Memory B cell (primary cell): ENCODE results near the gene COPS8.

Experiments used
- ATAC-seq: fragments of 150-1000 bp; cut with Tn5 transposase; 2 replicates; pipeline ENCODE4 v1.10.0; 2021; ENCODE audit warnings: low read depth, mild to moderate bottlenecking, moderate library complexity
- DNase-seq, 2 donors: peaks; one replicate each; pipeline ENCODE4 v3.0.0; 2022; ENCODE audit warnings: low spot score in 2 of 2
- H3K27ac Mint-ChIP-seq: one replicate; pipeline ENCODE4 v1.8.0; 2022; ENCODE audit warnings: mild to moderate bottlenecking, moderate library complexity, mixed read lengths
- H3K27me3 Mint-ChIP-seq: one replicate; pipeline ENCODE4 v1.8.0; 2022; ENCODE audit warnings: mixed read lengths
- H3K36me3 Mint-ChIP-seq: one replicate; pipeline ENCODE4 v1.8.0; 2022; ENCODE audit warnings: mild to moderate bottlenecking, mixed read lengths
- H3K4me1 Mint-ChIP-seq: one replicate; pipeline ENCODE4 v1.8.0; 2022; ENCODE audit warnings: mixed read lengths
- H3K4me3 Mint-ChIP-seq: one replicate; pipeline ENCODE4 v1.8.0; 2022; ENCODE audit warnings: mild to moderate bottlenecking, moderate library complexity, mixed read lengths
- H3K9me3 Mint-ChIP-seq: one replicate; pipeline ENCODE4 v1.8.0; 2022; ENCODE audit warnings: mixed read lengths

The COPS8 gene

DNA sequence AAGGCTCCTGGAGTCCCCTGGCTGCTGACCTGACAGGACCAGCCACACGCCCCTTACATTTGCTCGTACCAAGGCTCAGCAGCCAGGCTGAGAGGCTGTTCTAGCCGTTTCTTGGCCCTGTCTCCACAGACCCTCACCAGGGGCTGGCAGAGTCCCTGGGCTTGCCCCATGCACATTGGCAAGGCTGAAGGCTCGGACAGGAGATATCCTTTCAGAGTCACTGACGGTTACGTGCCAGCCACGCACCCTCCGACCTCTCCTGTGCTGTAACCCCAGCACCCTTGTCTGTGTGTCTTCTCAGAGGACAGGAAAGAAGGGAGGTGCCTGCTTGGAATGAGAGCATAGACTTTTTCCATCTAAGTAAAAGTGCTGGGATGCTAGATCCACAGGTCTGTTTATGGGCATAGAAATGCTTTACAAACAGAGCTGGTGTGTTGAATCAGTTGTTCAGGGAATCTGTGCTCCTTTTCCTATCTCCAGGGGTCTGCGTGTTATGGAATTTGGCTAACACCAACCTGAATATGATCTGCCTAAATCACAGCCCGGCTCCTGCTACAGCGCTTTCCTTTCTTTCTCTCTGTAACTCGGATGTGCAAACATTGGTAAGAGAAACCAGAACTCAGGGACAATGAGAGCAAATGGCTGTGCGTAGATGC, 41.0 kb downstream of the COPS8 start:
- ATAC-seq (no peak), DNase-seq (no peak)
- Mint-ChIP-seq H3K4me1 (no peaks in the 10 kb centered on the region), H3K4me3 (no peak overlapping the region), H3K27me3 (no peaks in the 10 kb centered on the region), H3K9me3 (no peaks in the 10 kb centered on the region), H3K27ac (no peak overlapping the region), H3K36me3 (no peaks in the 10 kb centered on the region)

DNA sequence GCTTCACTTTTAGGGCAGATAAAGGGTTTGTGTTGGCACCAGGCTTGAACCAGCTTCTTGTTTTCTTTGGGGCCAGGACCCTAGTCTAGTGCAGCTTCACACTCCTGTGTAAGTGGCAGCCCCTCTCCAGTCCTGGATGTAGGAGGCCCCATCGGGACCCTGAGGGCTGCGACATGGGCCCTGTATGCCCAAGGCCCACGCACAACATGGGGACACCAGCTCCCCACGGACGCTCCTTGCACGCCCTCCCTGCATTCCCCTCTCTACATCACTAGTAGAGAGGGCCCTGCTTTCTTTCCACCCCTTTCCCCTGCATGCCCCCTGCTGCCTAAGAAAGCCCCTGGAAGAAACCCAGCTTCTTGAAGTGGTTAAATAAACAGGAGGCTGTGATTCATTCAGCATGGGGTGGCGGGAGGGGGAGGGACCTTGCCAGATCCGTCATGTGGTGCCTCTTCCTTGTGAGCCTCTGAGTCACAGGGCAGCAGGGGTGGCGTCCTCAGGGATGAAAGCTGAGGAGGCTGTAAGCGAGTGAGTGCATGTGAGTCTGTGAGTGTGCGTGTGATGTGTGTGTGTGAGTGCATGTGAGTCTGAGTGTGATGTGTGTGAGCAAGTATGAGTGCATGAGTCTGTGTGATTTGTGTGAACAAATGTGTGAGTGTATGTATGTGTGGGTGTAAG, 42.5 kb downstream of the COPS8 start:
- Mint-ChIP-seq H3K27me3 (no peaks in the 10 kb centered on the region), H3K27ac (no peak overlapping the region), H3K36me3 (no peaks in the 10 kb centered on the region), H3K4me1 (no peaks in the 10 kb centered on the region), H3K4me3 (no peak overlapping the region), H3K9me3 (no peaks in the 10 kb centered on the region)
- DNase-seq (no peak), ATAC-seq (no peak)

DNA sequence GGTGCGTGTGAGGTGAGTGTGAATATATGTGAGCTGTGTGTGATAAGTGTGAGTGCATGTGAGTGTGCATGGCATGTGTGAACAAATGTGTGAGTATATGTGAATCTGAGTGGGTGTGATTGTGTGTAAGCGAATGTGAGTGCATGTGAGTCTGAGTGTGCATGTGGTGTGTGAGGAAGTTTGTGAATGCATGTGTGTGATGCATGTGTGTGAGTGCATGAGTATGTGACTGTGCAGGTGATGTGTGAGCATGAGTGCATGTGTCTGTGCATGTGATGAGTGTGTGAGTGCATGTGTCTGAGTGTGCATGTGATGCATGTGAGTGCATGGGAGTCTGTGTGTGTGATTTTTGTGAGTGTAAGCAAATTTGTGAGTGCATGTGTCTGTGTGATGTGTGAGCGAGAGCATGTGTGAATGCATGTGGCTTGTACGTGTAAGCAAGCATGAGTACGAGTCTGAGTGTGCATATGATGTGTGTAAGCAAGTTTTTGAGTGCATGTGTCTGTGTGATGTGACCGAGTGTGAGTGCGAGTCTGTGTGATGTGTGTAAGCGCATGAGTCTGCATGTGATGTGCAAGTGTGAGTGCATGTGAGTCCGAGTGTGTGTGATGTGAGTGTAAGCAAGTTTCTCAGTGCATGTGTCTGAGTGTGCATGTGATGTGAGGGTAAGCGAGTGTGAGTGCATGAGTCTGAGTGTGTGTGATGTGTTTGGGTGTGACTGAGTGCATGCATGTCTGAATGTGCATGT, 43.3 kb downstream of the COPS8 start:
- H3K4me1 Mint-ChIP-seq, result no peaks in the 10 kb centered on the region
- DNase-seq (no peak), ATAC-seq (no peak)
- H3K4me3 Mint-ChIP-seq, result no peak overlapping the region
- peaks cover 2% of the 10 kb centered on the region for H3K9me3 Mint-ChIP-seq
- H3K27me3 Mint-ChIP-seq, result no peaks in the 10 kb centered on the region
- no peak overlapping the region for H3K27ac Mint-ChIP-seq
- H3K36me3 Mint-ChIP-seq, result no peaks in the 10 kb centered on the region

DNA sequence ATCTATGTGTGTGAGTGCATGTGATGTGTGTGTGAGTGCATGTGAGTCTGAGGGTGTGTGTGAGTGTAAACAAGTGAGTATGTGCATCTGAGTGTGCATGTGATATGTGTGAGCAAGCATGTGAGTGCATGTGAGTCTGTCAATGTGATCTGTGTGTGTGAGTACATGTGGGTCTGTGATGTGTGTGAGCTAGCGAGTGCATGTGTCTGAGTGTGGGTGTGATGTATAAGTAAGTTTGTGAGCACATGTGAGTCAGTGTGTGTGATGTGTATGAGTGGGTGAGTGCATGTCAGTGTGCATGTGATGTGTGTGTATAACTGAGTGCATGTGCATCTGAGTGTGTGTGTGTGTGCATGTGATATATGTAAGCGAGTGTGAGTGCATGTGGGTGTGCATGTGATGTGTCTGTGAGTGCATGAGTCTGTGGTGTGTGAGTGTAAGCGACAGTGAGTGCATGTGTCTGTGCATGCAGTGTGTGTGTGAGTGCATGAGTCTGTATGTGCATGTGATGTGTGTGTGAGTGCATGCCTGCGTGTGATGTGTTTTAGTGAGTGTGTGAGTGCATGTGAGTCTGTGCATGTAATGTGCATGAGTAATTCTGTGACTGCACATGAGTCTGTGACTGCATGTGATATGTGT, 44.1 kb downstream of the COPS8 start:
- ATAC-seq, result no peak
- Mint-ChIP-seq H3K9me3 (peaks cover 2% of the 10 kb centered on the region), H3K27me3 (no peaks in the 10 kb centered on the region)

DNA sequence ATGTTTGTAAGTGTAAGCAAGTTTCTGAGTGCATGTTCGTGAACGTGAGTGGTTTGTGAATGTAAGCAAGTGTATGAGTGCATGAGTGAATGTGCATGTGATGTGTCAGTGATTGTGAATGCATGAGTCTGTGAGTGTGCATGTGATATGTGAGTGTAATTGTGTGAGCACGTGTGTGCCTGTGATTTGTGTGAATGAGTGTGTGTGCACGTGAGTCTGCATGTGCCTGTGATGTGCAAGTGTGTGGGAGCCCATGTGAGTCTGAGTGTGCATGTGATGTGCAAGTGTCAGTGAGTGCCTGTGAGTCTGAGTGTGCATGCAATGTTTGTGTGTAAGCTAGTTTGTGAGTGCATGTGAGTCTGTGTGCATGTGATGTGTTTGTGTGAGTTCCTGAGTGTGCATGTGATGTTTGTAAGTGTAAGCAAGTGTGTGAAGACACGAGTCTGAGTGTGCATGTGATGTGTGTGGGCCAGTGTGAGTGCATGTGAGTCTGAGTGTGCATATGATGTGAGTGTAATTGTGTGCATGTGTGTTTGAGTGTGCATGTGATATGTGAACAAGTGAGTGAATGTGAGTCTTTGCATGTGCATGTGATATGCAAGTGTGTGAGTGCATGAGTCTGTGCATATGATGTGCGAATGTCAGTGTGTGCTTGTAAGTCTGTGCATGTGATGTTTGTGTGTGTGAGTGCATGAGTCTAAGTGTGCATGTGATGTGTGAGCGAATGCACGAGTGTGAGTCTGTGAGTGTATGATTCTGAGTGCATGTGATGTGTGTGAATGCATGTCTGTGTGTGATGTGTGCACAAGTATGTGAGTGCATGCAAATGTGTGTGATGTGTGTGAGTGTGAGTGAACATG, 45.1 kb downstream of the COPS8 start:
- Mint-ChIP-seq H3K4me3 (no peak overlapping the region), H3K27ac (no peak overlapping the region), H3K4me1 (no peaks in the 10 kb centered on the region), H3K27me3 (no peaks in the 10 kb centered on the region), H3K9me3 (peaks cover 2% of the 10 kb centered on the region), H3K36me3 (no peaks in the 10 kb centered on the region)
- DNase-seq (no peak), ATAC-seq (no peak)

More for the DNA sequence above, 44.1 kb downstream of the COPS8 start:
- Mint-ChIP-seq H3K4me1 (no peaks in the 10 kb centered on the region), H3K4me3 (no peak overlapping the region), H3K36me3 (no peaks in the 10 kb centered on the region), H3K27ac (no peak overlapping the region)
- no peak for DNase-seq

DNA sequence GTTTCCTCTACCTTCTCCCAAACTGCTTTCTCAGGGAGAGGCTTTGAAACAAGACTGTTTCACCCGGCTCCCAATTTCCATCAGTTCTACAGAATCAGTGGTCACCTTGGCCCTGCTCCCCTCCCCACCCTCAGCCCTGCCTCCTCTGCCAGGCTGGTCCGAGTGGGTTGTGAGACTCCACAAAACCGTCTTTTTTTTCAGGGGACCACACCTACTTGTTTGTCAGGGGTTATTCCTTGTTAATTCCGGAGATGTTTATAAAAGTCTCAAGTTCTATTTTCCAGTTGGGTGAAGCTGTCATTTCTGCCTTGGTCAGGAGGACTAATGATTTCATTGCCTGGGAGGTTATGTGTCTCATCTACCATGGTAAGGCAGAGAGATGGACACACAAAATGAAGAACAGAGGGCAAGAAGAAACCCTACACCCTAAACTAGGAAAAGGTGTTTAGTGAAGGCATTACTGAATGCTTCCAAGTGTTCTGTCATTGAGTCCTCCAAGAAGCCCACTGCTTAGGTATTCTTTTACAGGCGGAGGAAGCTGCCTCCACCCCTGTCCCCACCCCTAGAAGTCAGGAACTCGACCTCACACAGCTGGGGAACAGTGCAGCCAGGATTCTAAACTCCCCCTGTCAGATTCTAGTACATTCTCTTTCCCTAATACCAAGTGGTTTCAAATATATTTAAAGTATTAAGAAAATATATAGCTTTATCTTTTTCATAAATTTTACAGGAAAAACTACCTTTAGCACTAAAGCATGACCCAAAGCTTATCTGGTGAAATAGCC, 46.3 kb downstream of the COPS8 start:
- no peaks in the 10 kb centered on the region for H3K36me3 Mint-ChIP-seq
- DNase-seq (no peak), ATAC-seq (no peak)
- peaks cover 2% of the 10 kb centered on the region for H3K9me3 Mint-ChIP-seq
- no peak overlapping the region for H3K4me3 Mint-ChIP-seq
- H3K4me1 Mint-ChIP-seq, result no peaks in the 10 kb centered on the region
- H3K27me3 Mint-ChIP-seq, result no peaks in the 10 kb centered on the region
- H3K27ac Mint-ChIP-seq, result no peak overlapping the region

DNA sequence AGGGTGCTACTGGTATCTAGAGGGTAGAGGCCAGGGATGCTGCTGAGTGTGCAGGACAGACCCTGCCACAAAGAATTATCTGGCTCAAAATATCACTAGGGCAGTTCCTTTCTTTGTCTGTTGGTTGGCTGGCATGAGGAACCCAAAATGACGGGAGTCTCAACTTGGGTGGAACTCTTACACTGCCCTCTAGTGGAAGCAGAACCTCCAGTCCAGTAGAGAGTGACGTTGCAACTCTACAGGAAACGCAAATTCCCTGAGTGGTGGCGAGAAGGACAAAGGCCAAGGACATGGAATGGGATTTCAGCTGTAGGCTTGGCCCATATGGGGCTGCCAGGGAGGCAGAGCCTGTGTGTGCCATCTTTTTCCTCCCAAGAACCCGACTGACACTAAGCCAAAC, 47.1 kb downstream of the COPS8 start:
- no peak for DNase-seq
- Mint-ChIP-seq H3K27me3 (no peaks in the 10 kb centered on the region), H3K27ac (no peak overlapping the region), H3K9me3 (peaks cover 2% of the 10 kb centered on the region), H3K4me3 (no peak overlapping the region), H3K36me3 (no peaks in the 10 kb centered on the region), H3K4me1 (no peaks in the 10 kb centered on the region)
- ATAC-seq, result no peak

DNA sequence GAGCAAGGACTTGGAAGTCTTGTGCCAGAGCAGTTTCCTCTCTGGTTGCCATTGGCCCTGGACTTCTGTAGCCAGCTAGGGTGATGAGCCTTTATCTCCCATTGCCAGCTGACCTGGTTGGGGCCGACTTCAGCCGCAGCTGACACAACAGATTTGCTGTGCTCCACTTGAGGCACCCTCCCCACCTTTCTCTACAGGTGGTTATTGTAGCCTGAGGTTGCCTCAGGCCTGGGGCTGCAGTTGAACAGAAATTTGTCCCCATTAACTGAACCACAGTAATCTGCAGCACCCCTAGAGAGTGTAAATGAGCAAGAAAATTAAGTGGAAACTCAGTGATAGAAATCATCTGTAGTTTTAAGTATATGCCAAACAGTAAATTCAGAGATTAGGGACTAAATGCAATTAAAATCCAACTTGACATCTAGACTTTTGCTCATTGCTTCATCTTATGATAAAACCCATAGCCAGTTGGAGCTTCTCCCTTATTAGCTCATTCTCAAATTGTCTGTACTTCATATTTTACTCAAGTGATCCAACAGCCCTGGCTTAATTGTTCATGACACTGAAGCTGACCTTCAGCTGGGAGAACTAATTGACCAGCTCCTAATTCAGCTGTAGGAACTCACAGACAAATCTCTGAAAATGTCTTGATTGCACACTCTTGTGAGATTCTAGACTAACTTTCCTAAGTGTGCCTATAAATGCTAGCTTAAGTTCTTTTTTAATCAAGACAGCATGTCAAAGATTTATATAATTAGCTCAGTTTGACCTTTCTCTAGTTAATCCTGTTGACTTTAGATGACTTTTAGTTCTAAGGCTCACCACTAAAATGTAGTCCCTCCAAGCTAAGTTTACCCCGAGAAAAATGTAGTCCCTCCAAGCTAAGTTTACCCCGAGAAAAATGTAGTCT, 48.9 kb downstream of the COPS8 start:
- Mint-ChIP-seq H3K9me3 (peaks cover 2% of the 10 kb centered on the region), H3K27me3 (no peaks in the 10 kb centered on the region), H3K27ac (no peak overlapping the region), H3K4me3 (no peak overlapping the region), H3K4me1 (no peaks in the 10 kb centered on the region), H3K36me3 (no peaks in the 10 kb centered on the region)
- DNase-seq (no peak), ATAC-seq (no peak)

DNA sequence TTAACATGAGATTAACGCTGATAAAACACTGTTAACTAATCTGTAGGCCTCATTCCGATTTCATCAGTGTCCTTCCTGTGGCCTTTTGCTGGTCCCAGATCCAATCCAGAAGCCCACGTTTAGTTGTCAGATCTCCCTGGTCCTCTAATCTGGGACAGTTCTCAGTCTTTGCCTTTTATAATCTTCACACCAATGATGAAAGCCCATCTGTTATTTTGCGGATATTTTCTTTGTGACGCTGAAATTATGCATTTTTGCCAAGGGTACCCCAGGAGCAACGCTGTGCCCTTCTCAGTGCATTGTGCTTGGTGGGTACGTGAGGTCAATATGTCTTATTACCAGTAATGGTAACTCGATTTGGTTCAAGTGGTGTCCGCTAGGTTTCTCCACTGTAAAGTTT, 51.1 kb downstream of the COPS8 start:
- ATAC-seq, result no peak
- peaks cover 2% of the 10 kb centered on the region for H3K9me3 Mint-ChIP-seq
- no peak for DNase-seq
- no peaks in the 10 kb centered on the region for H3K27me3 Mint-ChIP-seq
- no peak overlapping the region for H3K4me3 Mint-ChIP-seq
- H3K4me1 Mint-ChIP-seq, result no peaks in the 10 kb centered on the region
- H3K36me3 Mint-ChIP-seq, result no peaks in the 10 kb centered on the region
- no peak overlapping the region for H3K27ac Mint-ChIP-seq

DNA sequence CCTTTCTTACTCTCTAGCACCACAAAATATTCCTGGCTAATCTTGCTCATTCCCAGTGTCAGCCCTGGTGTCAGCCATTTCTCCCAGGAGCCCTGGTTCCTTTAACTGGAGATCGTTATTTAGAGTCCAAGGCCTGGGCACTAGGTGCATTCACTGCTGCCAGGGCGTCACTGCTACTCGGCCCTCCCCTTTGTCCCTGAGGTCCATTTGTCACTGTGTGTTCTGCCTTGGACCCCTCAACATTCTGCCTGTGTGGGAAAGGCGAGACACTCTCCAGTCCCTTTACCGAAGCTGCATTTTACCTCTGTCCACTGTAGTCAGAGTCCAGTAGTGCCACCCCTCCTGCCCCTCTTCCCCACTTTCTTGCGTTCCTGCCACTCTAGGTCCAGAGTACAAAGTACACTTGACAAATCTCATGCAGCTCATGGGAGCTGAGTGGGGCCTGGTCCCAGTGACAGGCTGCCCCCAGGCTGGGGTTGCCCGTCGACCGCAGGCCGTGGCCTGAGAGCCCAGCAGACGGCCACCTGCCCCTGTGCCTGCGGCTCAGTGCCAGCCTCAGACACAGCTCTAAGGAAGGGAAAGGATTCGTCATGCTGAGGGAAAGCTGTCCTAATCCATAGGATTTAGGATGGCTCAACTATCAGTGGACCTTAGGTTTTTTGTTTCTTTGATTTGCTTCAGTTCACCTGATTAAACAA, 52.1 kb downstream of the COPS8 start:
- ATAC-seq, result no peak
- H3K4me3 Mint-ChIP-seq, result no peak overlapping the region
- H3K27ac Mint-ChIP-seq, result no peak overlapping the region
- no peak for DNase-seq
- H3K4me1 Mint-ChIP-seq, result no peaks in the 10 kb centered on the region
- no peaks in the 10 kb centered on the region for H3K36me3 Mint-ChIP-seq
- no peaks in the 10 kb centered on the region for H3K27me3 Mint-ChIP-seq
- peaks cover 2% of the 10 kb centered on the region for H3K9me3 Mint-ChIP-seq

DNA sequence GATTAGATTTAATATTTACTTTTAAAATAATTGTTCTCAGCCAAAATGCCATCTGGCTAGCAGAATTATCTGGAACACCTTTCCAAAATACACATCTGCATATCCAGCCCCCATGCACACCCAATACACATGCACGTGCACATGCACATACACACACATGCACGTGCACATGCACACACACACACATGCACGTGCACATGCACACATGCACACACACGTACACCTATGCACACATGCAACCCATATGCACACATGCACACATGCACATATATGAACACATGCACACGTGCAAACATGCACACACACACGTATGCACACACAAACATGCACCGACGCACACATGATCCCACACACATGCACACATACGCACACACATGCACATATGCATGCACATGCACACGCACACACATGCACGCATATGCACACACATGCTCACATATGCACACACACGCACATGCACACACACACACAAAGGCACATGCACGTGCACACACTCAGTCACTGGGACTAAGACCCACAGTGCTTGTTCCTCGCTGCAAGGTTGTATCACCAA, 53.5 kb downstream of the COPS8 start:
- no peaks in the 10 kb centered on the region for H3K4me1 Mint-ChIP-seq
- peaks cover 2% of the 10 kb centered on the region for H3K36me3 Mint-ChIP-seq
- peaks cover 2% of the 10 kb centered on the region for H3K9me3 Mint-ChIP-seq
- no peak for ATAC-seq
- no peak overlapping the region for H3K4me3 Mint-ChIP-seq
- DNase-seq, result no peak
- H3K27ac Mint-ChIP-seq, result no peak overlapping the region
- peaks cover 2% of the 10 kb centered on the region for H3K27me3 Mint-ChIP-seq
